ENCODE results near the gene TJAP1. TPM values are rescaled to one million over a fixed set of nuclear protein-coding genes. Genes with fewer than 3 reads are reported as not detected.

The TJAP1 gene, protein sequence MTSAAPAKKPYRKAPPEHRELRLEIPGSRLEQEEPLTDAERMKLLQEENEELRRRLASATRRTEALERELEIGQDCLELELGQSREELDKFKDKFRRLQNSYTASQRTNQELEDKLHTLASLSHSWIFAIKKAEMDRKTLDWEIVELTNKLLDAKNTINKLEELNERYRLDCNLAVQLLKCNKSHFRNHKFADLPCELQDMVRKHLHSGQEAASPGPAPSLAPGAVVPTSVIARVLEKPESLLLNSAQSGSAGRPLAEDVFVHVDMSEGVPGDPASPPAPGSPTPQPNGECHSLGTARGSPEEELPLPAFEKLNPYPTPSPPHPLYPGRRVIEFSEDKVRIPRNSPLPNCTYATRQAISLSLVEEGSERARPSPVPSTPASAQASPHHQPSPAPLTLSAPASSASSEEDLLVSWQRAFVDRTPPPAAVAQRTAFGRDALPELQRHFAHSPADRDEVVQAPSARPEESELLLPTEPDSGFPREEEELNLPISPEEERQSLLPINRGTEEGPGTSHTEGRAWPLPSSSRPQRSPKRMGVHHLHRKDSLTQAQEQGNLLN
- 22.2 TPM for polyA plus RNA-seq (2013, experiment 1 of 2; ENCODE audit: insufficient read length)
- 20.8 TPM for polyA plus RNA-seq (2013, experiment 2 of 2; ENCODE audit: insufficient read length)

DNA sequence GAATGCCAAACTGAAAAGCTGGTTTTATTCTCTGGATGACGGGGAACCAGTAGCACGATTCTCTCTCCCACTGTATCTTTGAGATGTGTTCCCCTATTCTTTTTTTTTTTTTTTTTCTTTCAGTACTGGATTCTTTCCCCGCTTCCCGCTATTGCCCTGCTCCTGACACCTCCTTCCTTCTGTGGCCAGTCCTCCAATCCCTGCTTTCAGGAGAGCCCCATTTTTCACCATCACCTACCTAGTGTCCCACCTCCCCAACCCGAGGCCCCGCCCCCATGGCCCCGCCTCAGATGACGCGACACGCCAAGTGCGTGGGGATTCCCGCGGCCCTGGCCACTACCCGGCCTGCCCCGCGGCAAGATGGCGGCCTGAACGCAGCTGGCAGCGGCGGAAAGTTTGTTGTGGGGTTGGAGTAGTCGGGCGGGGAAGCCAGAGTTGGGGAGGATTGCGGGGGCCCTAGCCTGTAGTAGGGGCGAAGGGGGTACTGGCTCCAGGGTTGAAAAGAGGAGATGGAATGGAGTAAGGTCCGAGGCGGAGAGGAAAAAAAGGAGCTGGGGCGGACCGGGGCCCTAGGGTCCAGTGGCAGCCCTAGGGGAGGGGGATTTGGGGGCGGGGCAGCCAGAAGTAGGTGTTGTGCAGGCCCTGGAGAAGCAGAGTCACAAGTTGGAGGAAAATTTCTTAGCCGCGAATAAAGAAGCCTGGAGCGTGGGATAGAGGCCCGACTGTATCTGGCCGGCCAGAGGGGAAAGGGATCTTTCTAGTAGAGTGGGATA is at the start of gene TJAP1:
TSS of gene TJAP1 (plus strand) at position 336 of the 773 bp plus-strand sequence. CDS start 21,432 bp downstream, outside the sequence.
- DNase-seq = peak; percentile 83

DNA sequence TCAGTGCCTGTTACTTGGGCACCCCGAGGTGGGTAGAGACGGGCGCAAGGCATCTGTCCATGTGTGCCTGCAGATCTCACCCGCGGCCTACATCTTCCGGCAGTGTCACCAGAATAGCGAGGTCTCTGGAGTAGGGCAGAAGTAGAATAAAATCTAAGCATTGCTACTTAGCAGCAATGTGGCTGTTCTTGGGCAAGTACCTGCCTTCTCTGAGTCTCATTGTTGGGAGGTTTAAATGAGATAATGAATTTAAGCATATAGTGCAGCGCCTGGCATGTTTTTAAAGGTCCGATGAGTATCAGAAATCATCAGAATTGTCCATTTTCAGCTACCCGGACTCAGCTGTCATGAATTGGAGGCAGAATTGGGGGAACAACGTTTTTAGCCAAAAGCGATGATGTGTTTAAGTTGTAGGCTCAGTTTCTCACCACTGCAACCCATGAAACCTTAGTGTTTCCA is 49.2 kb upstream of the TJAP1 start:
- DNase-seq = no peak

DNA sequence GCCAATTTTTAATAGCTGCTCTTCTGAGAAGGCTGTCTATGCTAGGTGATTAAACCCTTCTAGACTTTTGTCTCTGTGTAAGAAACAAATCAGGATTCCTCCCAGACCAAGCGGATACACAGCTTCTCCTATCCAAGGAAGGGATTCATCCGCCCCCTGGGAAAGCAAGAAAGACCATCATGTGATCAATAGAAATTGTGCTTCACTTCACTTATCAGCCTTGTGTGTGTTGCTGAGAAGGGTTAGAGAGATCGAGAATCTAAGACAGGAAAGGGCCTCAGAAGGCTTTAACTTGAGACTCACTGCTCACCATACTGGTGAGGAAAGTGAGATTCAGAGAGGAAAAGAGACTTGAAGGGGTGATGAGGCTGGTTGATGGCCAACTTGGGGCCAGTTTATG is 48.5 kb upstream of the TJAP1 start:
- no peak for DNase-seq

DNA sequence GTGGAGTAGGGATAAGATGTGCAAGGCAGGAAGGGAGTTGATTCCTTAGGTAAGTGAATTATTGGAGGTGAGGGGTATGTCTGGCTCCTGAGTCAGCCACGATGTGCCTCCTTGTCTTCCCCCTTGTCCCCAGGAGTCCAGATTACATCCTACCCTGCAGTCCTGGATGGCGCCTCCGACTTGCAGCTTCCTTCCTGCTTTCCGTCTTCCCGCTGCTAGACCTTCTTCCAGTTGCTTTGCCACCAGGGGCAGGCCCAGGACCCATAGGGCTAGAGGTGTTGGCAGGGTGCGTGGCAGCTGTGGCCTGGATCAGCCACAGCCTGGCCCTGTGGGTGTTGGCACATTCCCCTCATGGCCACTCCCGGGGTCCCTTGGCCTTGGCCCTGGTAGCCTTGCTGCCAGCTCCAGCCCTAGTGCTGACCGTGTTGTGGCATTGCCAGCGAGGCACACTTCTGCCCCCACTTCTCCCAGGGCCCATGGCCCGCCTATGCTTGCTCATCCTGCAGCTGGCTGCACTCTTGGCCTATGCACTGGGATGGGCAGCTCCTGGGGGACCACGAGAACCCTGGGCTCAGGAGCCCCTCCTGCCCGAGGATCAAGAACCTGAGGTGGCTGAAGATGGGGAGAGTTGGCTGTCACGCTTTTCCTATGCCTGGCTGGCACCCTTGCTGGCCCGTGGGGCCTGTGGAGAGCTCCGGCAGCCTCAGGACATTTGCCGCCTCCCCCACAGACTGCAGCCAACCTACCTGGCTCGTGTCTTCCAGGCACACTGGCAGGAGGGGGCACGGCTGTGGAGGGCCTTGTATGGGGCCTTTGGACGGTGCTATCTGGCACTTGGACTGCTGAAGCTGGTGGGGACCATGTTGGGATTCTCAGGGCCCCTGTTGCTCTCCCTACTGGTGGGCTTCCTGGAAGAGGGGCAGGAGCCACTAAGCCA is 45.1 kb upstream of the TJAP1 start:
- no peak for DNase-seq

DNA sequence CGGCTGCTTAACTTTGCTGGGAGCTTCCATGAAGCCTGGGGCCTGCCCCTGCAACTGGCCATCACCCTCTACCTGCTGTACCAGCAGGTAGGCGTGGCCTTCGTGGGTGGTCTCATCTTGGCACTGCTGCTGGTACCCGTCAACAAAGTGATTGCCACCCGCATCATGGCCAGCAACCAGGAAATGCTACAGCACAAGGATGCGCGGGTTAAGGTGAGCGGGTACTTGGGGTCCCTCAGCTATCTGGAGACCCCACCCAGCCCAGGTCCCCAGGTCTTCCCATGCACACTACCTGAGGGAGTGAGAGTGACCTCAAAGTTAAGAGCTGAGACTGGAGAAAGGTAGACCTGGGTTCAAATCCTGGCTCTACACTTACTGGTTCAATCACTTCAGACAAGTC is 44.2 kb upstream of the TJAP1 start:
- DNase-seq = no peak

DNA sequence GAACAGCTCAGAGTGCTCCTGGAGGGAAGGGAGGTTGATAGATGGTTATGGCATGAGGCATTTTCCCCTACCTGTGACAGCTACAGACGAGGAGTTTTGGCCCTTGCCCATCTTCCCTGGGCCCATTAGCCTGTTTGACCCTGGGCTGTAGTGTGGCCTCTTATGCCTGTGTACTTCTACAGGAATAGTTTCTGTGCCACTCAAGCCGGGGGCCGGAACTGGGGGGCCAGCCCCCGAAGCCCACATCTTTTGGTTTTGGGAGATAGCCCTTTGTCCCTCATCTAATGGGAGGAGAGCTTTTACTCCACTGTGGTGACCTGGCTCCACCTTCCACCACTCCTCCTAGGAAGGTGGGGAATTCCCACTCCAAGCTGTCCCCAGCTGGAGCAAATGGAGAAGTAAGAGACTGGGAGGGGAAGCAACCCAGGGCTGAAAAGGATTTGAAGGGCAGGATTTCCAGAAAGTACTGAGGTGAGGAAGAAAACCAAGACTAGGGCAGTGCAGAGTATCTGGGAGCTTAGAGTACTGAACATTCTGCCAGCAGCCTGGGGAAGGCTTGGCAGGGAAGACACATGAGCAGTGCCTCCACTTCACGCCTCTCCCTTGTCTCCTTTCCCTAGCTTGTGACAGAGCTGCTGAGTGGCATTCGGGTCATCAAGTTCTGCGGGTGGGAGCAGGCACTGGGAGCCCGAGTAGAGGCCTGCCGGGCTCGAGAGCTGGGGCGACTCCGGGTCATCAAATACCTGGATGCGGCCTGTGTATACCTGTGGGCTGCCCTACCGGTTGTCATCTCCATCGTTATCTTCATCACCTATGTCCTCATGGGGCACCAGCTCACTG is 43.1 kb upstream of the TJAP1 start:
- no peak for DNase-seq

DNA sequence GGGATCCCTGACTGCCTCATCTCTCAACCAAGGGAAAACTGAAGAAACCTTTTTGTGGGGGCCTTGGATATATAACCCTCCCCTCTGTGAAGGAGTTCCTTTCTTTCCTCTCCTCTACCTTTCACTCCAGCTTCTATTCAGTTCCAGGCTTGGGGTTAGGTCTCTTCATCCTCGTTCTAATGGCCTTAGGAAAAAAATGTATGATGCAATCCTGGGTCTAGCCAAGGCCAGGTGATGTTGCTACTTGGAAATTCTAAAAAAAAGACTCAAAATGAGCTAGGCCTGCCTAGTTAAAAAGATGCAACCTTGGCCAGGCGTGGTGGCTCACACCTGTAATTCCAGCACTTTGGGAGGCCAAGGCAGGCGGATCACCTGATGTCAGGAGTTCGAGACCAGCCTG is 42.4 kb upstream of the TJAP1 start:
- DNase-seq = no peak

DNA sequence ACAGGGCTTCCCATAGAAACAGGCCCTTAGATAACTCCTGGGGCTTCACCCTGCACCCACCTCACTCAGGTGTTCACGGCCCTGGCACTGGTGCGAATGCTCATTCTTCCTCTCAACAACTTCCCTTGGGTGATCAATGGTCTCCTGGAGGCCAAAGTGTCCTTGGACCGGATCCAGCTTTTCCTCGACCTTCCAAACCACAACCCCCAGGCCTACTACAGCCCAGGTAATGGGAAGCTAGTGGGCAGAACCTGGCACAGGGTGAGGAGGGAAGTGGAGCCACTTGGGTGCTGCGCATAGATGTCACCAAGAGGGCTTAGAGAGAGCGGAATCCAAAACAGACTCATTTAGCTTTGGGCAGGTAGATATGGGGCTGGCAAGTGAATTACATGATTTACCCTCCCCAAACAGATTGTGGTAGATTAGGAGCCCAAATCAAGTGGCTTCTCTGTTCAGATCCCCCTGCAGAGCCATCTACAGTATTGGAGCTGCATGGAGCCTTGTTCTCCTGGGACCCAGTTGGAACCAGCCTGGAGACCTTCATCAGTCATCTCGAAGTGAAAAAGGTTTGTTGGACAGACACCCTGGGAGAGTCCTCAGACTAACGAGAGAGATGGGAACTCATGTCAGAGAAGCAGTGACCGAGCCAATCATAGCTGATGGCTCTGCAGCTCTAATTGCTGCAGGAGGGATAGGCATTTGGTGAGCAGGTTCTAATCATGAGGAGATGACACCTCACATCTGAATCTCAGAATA is 41.5 kb upstream of the TJAP1 start:
- DNase-seq = no peak

DNA sequence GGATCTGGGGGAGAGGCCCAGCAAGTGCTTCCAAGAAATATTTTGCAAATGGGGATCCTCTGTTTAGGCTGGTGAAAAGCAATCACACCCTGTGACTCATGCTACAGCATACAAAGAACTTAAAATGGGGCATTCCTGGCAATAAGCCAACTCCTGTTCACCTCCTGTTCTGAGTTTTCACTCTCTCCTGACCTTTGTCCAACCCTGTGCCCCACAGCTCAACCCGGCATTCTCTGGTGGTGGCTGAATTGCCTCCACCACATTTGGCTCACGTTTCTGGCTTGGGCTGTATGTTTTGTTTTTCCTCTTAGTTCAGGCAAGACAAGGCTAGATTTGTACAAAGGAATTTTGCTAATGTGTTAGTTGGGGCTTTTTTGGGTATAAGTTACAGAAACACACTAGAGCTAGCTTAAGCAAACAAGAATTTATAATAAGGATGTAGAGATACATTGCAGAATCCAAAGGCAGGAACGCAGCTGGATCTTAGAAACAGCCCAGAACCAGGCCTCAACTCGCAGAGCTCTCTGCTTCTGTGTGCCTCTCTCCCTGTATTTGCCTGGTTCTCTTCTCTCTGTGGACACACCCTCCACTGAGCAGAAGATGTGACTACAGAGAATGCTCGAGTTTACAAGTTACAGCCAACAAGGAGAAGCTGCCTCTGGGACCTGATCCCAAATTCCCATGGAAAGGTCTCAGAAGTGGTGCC is 40.6 kb upstream of the TJAP1 start:
- peak; percentile 70 for DNase-seq

DNA sequence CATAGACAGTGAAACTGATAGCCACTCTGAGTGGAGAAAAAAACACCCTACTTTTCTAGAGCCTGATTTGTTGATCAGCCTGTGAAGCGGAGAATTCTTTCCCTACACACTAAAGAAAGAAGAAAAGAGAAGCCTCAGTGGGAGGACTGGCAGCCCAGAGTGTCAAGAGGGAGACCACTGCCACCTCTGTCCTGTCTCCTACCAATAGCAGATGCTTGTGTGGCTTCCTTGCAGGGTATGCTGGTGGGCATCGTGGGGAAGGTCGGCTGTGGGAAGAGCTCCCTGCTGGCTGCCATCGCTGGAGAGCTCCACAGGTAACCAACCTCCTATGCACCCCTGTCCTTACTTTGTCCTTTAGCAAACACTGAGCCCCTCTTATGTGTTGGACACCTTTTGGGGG is 39.7 kb upstream of the TJAP1 start:
- no peak for DNase-seq

DNA sequence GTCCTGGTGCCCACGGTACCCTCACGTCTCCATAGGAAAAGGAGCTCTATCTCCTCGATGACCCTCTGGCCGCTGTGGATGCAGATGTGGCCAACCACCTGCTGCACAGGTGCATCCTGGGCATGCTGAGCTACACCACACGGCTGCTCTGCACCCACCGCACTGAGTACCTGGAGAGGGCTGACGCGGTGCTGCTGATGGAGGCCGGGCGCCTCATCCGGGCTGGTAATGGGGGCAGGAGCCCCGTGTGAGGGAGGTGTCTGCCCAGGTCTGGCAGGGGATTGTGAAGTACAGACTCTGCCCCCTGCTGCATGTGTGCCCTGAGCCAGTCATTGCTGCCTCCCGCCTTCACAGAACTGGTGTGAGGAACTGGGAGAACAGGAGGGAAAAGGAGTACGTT is 34.4 kb upstream of the TJAP1 start:
- no peak for DNase-seq

DNA sequence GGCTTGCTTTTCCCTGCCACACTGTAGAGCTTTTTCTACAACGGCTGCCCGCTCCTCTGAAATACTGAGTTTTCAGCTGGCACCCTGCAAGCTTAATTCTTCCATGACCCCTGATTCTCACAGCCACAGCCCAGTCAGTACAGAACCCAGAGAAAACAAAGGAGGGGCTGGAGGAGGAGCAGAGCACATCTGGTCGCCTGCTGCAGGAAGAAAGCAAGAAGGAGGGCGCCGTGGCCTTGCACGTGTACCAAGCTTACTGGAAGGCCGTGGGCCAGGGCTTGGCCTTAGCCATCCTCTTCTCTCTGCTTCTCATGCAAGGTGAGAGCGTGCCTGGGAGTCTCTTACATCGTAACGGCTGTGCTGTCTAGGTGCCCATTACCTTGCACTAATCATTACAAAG is 33.3 kb upstream of the TJAP1 start:
- no peak for DNase-seq

DNA sequence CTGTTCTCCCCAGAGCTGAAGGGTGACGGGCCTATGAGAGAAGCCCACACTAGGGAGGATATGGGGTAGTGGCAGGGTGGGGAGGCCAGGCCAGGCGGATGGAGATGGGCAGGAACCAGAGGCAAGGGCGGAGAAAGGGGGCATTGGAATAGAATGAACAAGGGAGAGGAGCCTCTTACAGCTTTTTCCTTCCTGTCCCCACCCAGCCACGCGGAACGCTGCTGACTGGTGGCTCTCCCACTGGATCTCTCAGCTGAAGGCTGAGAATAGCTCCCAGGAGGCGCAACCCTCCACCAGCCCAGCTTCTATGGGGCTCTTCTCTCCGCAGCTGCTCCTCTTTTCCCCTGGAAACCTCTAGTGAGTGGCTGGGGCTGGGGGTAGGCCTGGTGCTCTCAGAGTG is 32.8 kb upstream of the TJAP1 start:
- DNase-seq = no peak

DNA sequence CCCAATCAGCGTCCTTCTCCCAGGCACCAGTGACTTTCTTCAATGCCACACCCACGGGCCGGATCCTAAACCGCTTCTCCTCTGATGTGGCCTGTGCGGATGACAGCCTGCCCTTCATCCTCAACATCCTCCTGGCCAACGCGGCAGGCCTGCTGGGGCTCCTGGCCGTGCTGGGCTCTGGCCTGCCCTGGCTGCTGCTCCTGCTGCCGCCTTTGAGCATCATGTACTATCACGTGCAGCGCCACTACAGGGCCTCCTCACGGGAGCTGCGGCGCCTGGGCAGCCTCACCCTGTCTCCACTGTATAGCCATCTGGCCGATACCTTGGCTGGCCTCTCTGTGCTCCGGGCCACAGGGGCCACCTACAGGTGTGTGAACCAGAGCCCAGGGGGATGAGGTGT is 31.8 kb upstream of the TJAP1 start:
- DNase-seq = no peak

DNA sequence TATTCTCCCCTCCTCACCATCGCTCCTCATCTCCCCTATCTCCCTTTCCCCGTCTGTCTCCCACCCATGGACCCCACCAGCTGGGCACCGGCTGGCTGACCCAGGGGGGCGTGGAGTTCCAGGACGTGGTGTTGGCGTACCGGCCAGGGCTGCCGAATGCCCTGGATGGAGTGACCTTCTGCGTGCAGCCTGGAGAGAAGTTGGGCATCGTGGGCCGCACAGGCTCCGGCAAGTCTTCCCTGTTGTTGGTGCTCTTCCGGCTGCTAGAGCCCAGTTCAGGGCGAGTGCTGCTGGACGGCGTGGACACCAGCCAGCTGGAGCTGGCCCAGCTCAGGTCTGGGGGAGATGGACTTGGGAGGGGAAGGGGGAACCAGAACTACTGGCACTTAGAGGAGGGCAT is 29.8 kb upstream of the TJAP1 start:
- no peak for DNase-seq

DNA sequence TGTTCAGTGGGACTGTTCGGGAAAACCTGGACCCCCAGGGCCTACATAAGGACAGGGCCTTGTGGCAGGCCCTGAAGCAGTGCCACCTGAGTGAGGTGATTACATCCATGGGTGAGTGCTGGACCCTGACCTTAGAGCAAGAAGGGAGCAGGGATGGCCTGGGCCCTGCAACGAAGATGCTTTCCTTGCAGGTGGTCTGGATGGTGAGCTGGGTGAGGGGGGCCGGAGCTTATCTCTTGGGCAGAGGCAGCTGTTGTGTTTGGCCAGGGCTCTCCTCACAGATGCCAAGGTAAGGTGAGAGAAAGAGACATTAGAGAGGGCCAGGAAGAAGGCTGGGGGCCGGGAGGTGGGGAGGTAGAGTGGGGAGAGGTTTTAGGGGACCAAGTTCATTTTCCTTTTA is 28.5 kb upstream of the TJAP1 start:
- no peak for DNase-seq

DNA sequence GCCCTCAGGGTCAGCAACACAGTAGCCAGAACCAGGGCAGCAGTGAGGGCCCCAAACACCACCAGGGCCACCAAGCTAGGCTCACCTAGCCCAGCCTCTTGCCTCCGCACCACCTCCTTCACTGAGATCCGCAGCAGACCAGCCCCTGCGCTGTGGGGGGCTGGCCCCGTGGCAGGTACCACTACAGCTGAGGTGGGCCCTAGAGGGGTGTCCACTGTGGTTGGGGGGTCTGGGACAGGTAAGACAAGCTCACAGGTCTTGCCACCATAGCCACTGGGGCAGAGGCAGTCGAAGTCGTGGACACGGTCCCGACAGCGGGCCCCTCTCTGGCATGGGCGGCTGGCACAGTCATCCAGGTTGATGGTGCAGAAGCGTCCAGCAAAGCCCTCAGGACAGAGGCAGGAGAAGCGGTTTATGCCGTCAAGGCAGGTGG is 26.7 kb upstream of the TJAP1 start:
- DNase-seq = no peak

DNA sequence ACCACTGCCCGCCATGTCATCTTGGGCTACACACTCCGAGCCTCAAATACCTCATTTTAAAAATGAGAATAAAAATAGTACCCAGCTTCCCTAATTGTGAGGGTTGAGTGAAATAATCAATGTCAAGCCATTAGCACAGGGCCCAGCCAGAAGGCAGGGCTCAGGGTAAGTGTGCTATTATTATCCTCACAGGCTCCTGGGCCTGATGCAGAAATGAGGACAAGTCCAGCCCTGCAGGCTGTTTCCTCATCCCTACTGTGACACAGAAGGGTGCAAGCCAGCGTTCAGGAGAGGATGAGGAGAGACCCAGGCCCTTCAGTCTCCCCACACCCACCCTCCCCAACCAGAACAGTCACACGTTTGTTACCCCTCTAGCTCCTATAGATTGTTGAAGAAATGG is 26.0 kb upstream of the TJAP1 start:
- no peak for DNase-seq

DNA sequence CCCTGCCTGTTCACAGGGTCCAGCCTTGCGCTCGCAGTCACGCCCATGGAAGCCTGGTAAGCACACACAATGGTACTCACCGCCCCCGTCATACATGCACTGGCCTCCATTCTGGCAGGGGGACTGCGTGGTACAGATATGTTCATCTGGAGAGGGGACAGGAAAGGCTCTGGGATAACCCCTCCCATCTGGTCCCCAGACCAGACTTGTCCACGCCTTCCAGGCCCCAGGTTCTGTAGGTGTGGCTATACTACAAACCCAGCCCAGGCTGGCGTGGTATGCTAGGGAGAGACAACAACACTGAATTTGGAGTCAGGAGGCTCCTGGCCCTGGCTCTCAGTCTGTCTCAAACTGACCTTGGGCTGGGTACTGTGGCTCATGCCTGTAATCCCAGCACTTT is 25.4 kb upstream of the TJAP1 start:
- DNase-seq = no peak

DNA sequence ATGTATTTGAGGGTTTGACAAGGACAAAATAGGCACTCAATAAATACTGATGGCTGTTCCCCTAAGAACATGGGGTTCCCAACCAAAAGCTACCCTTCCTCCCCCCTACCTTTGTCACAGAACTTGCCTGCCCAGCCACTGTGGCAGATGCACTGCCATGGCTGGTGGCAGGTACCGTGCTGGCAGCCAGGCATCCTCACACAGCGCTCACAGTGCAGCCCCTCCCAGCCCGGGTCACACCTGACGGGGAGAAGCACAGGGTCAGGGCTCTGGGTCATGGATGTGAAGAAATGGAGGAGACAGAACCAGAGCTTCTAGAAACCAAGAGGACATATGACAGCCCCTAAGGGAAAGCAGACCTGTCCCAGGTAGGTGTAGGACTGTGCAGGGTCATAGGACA is 24.5 kb upstream of the TJAP1 start:
- DNase-seq = no peak
